H1 (cell line): ENCODE data around the gene RERE. TPM values are rescaled to one million over a fixed set of nuclear protein-coding genes. Genes with fewer than 3 reads are reported as not detected.

Source experiments
- CTCF ChIA-PET: fragments of 300-600 bp; sonication (Branson Sonifier 250); formaldehyde crosslinking; loops from one replicate; lab custom pipeline; 2021; ENCODE audit not compliant: partially characterized antibody; lab: Charles Lee
- POLR2A ChIA-PET: fragments of 300-600 bp; sonication (Branson Sonifier 250); formaldehyde crosslinking; loops from one replicate; lab custom pipeline; 2021; ENCODE audit warnings: inconsistent platforms; ENCODE audit not compliant: partially characterized antibody; lab: Charles Lee
- DNase-seq, 2 experiments: peaks; one replicate each; pipeline versions ENCODE4 v3.0.0 to v3.0.0-alpha.2; 2010 to 2022; ENCODE audit warnings: low spot score in 2 of 2, low read depth in 1 of 2, mixed read lengths in 1 of 2
- FAIRE-seq: peaks from 2 replicates; lab custom pipeline; 2011; peaks lifted over from hg19 to GRCh38; lab: Jason Lieb, UNC
- H2AFZ ChIP-seq: 2 replicates; pipeline ENCODE4 v1.8.1; 2012; ENCODE audit warnings: low read length, inconsistent platforms
- H2AK5ac ChIP-seq: 2 replicates; pipeline ENCODE4 v1.6.1; 2013; ENCODE audit warnings: low read depth, low read length
- H2BK120ac ChIP-seq: replicated peaks from 2 replicates; pipeline ENCODE3; 2013; ENCODE audit warnings: low read depth, low read length, inconsistent platforms
- H2BK12ac ChIP-seq: 2 replicates; pipeline ENCODE4 v1.6.1; 2013; ENCODE audit warnings: low read depth, low read length
- H2BK15ac ChIP-seq: 2 replicates; pipeline ENCODE4 v1.6.1; 2013; ENCODE audit warnings: low read length
- H2BK20ac ChIP-seq: 2 replicates; pipeline ENCODE4 v1.6.1; 2013; ENCODE audit warnings: low read length
- H2BK5ac ChIP-seq: 2 replicates; pipeline ENCODE4 v1.6.1; 2013; ENCODE audit warnings: low read depth, low read length
- H3K14ac ChIP-seq: 2 replicates; pipeline ENCODE4 v1.6.1; 2013; ENCODE audit warnings: inconsistent platforms; ENCODE audit not compliant: insufficient read length
- H3K18ac ChIP-seq: 2 replicates; pipeline ENCODE4 v1.6.1; 2013; ENCODE audit warnings: low read length; ENCODE audit errors: extremely low read depth
- H3K23ac ChIP-seq: 2 replicates; pipeline ENCODE4 v1.6.1; 2013; ENCODE audit warnings: inconsistent platforms; ENCODE audit not compliant: insufficient read length
- H3K23me2 ChIP-seq: 2 replicates; pipeline ENCODE4 v1.6.1; 2013; ENCODE audit warnings: low read depth, low read length
- H3K27ac ChIP-seq: 2 replicates; pipeline ENCODE4 v1.6.1; 2011; ENCODE audit warnings: low read depth, low read length, inconsistent platforms
- H3K27me3 ChIP-seq, 4 experiments: replicated peaks in 1 of 4; 1 replicate in 1 of 4; 2 replicates in 3 of 4; pipeline versions ENCODE4 v1.6.1 to v1.8.1; 2011 to 2013; ENCODE audit warnings: low read length in 3 of 4, mild to moderate bottlenecking in 3 of 4, inconsistent platforms in 2 of 4, mixed read lengths in 2 of 4, moderate library complexity in 1 of 4; ENCODE audit not compliant: control insufficient read depth in 3 of 4, insufficient read depth in 3 of 4; ENCODE audit errors: extremely low read depth in 1 of 4
- H3K36me3 ChIP-seq, 4 experiments: 2 replicates each; pipeline versions ENCODE4 v1.6.1 to v1.8.1; 2011 to 2013; ENCODE audit warnings: mild to moderate bottlenecking in 4 of 4, low read length in 3 of 4, moderate library complexity in 2 of 4, control low read depth in 1 of 4, inconsistent platforms in 1 of 4; ENCODE audit not compliant: insufficient read depth in 4 of 4, control insufficient read depth in 2 of 4
- H3K4ac ChIP-seq: replicated peaks from 2 replicates; pipeline ENCODE3; 2013; ENCODE audit warnings: low read length, low read depth, mixed read lengths, inconsistent platforms; ENCODE audit not compliant: insufficient read length
- H3K4me1 ChIP-seq, 4 experiments: replicated peaks in 1 of 4; 1 replicate in 1 of 4; 2 replicates in 3 of 4; pipeline versions ENCODE4 v1.6.1 to v1.8.1; 2011 to 2013; ENCODE audit warnings: low read length in 3 of 4, inconsistent platforms in 2 of 4, mixed read lengths in 1 of 4; ENCODE audit not compliant: insufficient read depth in 4 of 4, control insufficient read depth in 3 of 4
- H3K4me2 ChIP-seq, 2 experiments: 2 replicates each; pipeline versions ENCODE4 v1.6.1 to v1.8.1; 2011 to 2013; ENCODE audit warnings: low read depth in 2 of 2, low read length in 2 of 2, control low read depth in 1 of 2, inconsistent platforms in 1 of 2, mild to moderate bottlenecking in 1 of 2; ENCODE audit not compliant: insufficient read depth in 1 of 2
- H3K4me3 ChIP-seq, 4 experiments: fragments of 200-600, 300-600 bp in 1 of 4; sonication (generic), shearing (Covaris generic), sonication (Bioruptor Twin) in 1 of 4; 2 replicates each; pipeline versions ENCODE4 v1.5.1 to v1.8.1; 2011 to 2016; ENCODE audit warnings: low read length in 4 of 4, low read depth in 3 of 4, control low read depth in 2 of 4, inconsistent platforms in 2 of 4, mild to moderate bottlenecking in 2 of 4, mixed read lengths in 1 of 4, moderate library complexity in 1 of 4; ENCODE audit not compliant: insufficient read depth in 2 of 4; ENCODE audit errors: extremely low read depth in 1 of 4
- H3K56ac ChIP-seq: replicated peaks from 2 replicates; pipeline ENCODE3; 2013; ENCODE audit warnings: low read depth, mild to moderate bottlenecking, mixed read lengths, low read length, inconsistent platforms; ENCODE audit not compliant: insufficient read length
- H3K79me1 ChIP-seq: 2 replicates; pipeline ENCODE4 v1.6.1; 2013; ENCODE audit warnings: low read depth, low read length, control low read depth
- H3K79me2 ChIP-seq, 2 experiments: 2 replicates each; pipeline versions ENCODE4 v1.6.1 to v1.8.1; 2012 to 2013; ENCODE audit warnings: low read length in 2 of 2, mild to moderate bottlenecking in 2 of 2, inconsistent platforms in 1 of 2; ENCODE audit not compliant: insufficient read depth in 2 of 2, control insufficient read depth in 1 of 2
- H3K9ac ChIP-seq, 4 experiments: replicated peaks in 1 of 4; 1 replicate in 1 of 4; 2 replicates in 3 of 4; pipeline versions ENCODE4 v1.6.1 to v1.8.1; 2011 to 2013; ENCODE audit warnings: low read depth in 3 of 4, low read length in 3 of 4, control low read depth in 2 of 4, mild to moderate bottlenecking in 2 of 4, moderate library complexity in 2 of 4, inconsistent platforms in 1 of 4; ENCODE audit errors: extremely low read depth in 1 of 4
- H3K9me3 ChIP-seq, 2 experiments: 2 replicates each; pipeline versions ENCODE4 v1.6.1 to v1.8.1; 2012 to 2013; ENCODE audit warnings: mild to moderate bottlenecking in 2 of 2, moderate library complexity in 2 of 2, control low read depth in 1 of 2, inconsistent platforms in 1 of 2, low read depth in 1 of 2, low read length in 1 of 2, mixed read lengths in 1 of 2; ENCODE audit not compliant: insufficient read depth in 2 of 2
- H4K20me1 ChIP-seq, 2 experiments: replicated peaks in 1 of 2; 2 replicates each; pipeline versions ENCODE3 to v1.8.1; 2011 to 2013; ENCODE audit warnings: inconsistent platforms in 2 of 2, low read length in 2 of 2, mild to moderate bottlenecking in 1 of 2; ENCODE audit not compliant: insufficient read depth in 2 of 2, control insufficient read depth in 1 of 2
- H4K5ac ChIP-seq: 2 replicates; pipeline ENCODE4 v1.6.1; 2013; ENCODE audit warnings: low read length, low read depth, mixed read lengths, inconsistent platforms; ENCODE audit not compliant: insufficient read length
- H4K8ac ChIP-seq: 2 replicates; pipeline ENCODE4 v1.8.0; 2013; ENCODE audit warnings: mild to moderate bottlenecking, moderate library complexity, low read length, inconsistent platforms; ENCODE audit not compliant: insufficient read depth; ENCODE audit errors: extremely low read depth
- H4K91ac ChIP-seq: replicated peaks from 2 replicates; pipeline ENCODE3; 2013; ENCODE audit warnings: low read length, mixed read lengths, inconsistent platforms; ENCODE audit not compliant: insufficient read length
- TBP ChIP-seq: IDR thresholded peaks from 2 replicates; pipeline ENCODE4 v1.6.1; 2011; ENCODE audit warnings: low read depth, low read length, improper control_type of control experiment
- WGBS, 2 experiments: shearing (Covaris generic) in 1 of 2; methylation state at CpG; one replicate each; pipeline versions ENCODE4 v1.1.6 to v1.1.7; 2013 to 2015; ENCODE audit warnings: low lambda C conversion rate in 2 of 2, mixed read lengths in 2 of 2, inconsistent platforms in 1 of 2, low coverage in 1 of 2, missing lambda C conversion rate in 1 of 2; ENCODE audit not compliant: insufficient replicate concordance in 2 of 2, insufficient coverage in 1 of 2, insufficient read length in 1 of 2; ENCODE audit errors: extremely low coverage in 1 of 2, missing lambda C conversion rate in 1 of 2; 5-methylcytosine and 5-hydroxymethylcytosine counted together
- polyA plus RNA-seq, 7 experiments: library from polyadenylated mRNA; depleted of rRNA in 3 of 7; stranded (reverse) in 5 of 7; unstranded in 2 of 7; fragments of >200 nt in 5 of 7; fragments of 200-250 nt in 2 of 7; gene quantifications; 1 replicate in 5 of 7; 2 replicates in 1 of 7; 4 replicates in 1 of 7; pipeline versions ENCODE4 v1.2.1 to v1.2.3, GENCODE V29; 2011 to 2013; ENCODE audit warnings: missing spikeins in 2 of 7, mixed read lengths in 2 of 7
- total RNA-seq: library from RNA; stranded (reverse); fragmentation: NEBNext Ultra II Directional; extraction: Animal tissue kit (Norgen Biotek cat#: 25700); gene quantifications from 2 replicates; pipeline ENCODE4 v1.2.1, GENCODE V29; 2021

Gene RERE
- total and polyA plus RNA-seq, 2 of the 8 experiments (the other 6 are each of a cell fraction or from before 2014, with no cell fraction given) = 15.3 to 142 TPM

GRCh38 chr1:8731162-8731561 is 86.3 kb downstream of the RERE start:
- H3K23me2 ChIP-seq = no peaks in the 10 kb centered on the region; the same call in 1 of the 2 replicates
- WGBS, 2 experiments = 37% methylated on average over 4 of the region's 4 CpGs; no CpG with 5 or more reads in 1 of the 2 experiments
- H2BK15ac ChIP-seq = no peak overlapping the region
- no peak overlapping the region for H3K27ac ChIP-seq
- DNase-seq = no peak
- H3K79me2 ChIP-seq = peaks cover 0 to 59% of the 10 kb centered on the region in 2 experiments; a peak in 2 of 4 replicates
- no peak overlapping the region for H3K14ac ChIP-seq
- H2BK120ac ChIP-seq = no peak overlapping the region
- no peak overlapping the region for H3K4ac ChIP-seq
- peak; percentile 78 for FAIRE-seq
- peak overlapping the region in 1 of 4 experiments; percentile 23; a peak in 1 of 8 replicates for H3K4me3 ChIP-seq
- no peak overlapping the region for H3K56ac ChIP-seq
- no peak overlapping the region for H2AFZ ChIP-seq
- no peaks in the 10 kb centered on the region for H3K79me1 ChIP-seq
- H3K23ac ChIP-seq = no peak overlapping the region
- H3K36me3 ChIP-seq = peaks cover 0 to 4% (median 0%) of the 10 kb centered on the region in 4 experiments; a peak in 2 of 8 replicates
- H3K4me1 ChIP-seq = peaks cover 0 to 4% (median 2%) of the 10 kb centered on the region in 4 experiments; a peak in 3 of 7 replicates
- peak overlapping the region; percentile 22 to 43; a peak in 3 of 4 replicates for H3K4me2 ChIP-seq
- peaks cover 10 to 11% of the 10 kb centered on the region in 2 experiments for H3K9me3 ChIP-seq
- no peak overlapping the region for H2BK5ac ChIP-seq
- H4K91ac ChIP-seq = no peak overlapping the region
- ChIA-PET POLR2A (interaction anchor here (1.0 to 3.0 kb wide), 4 partner anchors 8 to 28 kb away, joined by 4 to 15 read pairs (median 5); no protein-coding TSS in a partner anchor), CTCF (interaction anchor here (0.6 to 6.9 kb wide), 17 partner anchors 8 to 290 kb away, joined by 3 to 71 read pairs (median 4); no protein-coding TSS in a partner anchor)
- no peaks in the 10 kb centered on the region for H3K27me3 ChIP-seq
- no peak overlapping the region for H2BK20ac ChIP-seq
- H4K8ac ChIP-seq = no peak overlapping the region
- no peak overlapping the region for H2BK12ac ChIP-seq
- H3K9ac ChIP-seq = no peak overlapping the region
- H4K5ac ChIP-seq = no peak overlapping the region
- H2AK5ac ChIP-seq = no peak overlapping the region
- H4K20me1 ChIP-seq = peaks cover 0 to 3% of the 10 kb centered on the region in 2 experiments
- no peak overlapping the region for H3K18ac ChIP-seq
- TF ChIP-seq TBP = no peak
